CD4-positive, CD25-positive, alpha-beta regulatory T cell (primary cell): ENCODE data around the gene DPH5. TPM values are rescaled to one million over a fixed set of nuclear protein-coding genes. Genes with fewer than 3 reads are reported as not detected.
A peak's percentile ranks its signal among the peaks of the same experiment; 100 is the strongest.
"Not testable (repeated sequence)": the region's sequence is repeated elsewhere in the genome, so short reads cannot be mapped to it uniquely, and the experiment has no call there.

Experiments
- ATAC-seq, 2 donors: fragments of 150-1000 bp; cut with Tn5 transposase; one replicate each; pipeline ENCODE4 v1.10.0; 2021; ENCODE audit warnings: low read depth in 2 of 2, moderate number of reproducible peaks in 2 of 2, moderate library complexity in 1 of 2
- DNase-seq, 3 donors: peaks; one replicate each; pipeline versions ENCODE4 v3.0.0 to v3.0.0-alpha.2; 2012 to 2022; ENCODE audit warnings: mixed read lengths in 1 of 3
- H3K27ac ChIP-seq: one replicate; pipeline ENCODE4 v1.7.0; 2013; ENCODE audit warnings: mild to moderate bottlenecking, low read length; ENCODE audit not compliant: insufficient read depth, poor library complexity, severe bottlenecking
- H3K27me3 ChIP-seq: one replicate; pipeline ENCODE4 v1.7.0; 2013; ENCODE audit warnings: low read length; ENCODE audit not compliant: control insufficient read depth, insufficient read depth
- H3K36me3 ChIP-seq: one replicate; pipeline ENCODE4 v1.7.0; 2013; ENCODE audit warnings: mild to moderate bottlenecking, low read length, moderate library complexity; ENCODE audit not compliant: control insufficient read depth, insufficient read depth
- H3K4me1 ChIP-seq: 2 replicates; pipeline ENCODE4 v1.7.0; 2013; ENCODE audit warnings: mild to moderate bottlenecking, low read length; ENCODE audit not compliant: insufficient read depth, control insufficient read depth, poor library complexity, severe bottlenecking
- H3K4me3 ChIP-seq: one replicate; pipeline ENCODE4 v1.7.0; 2013; ENCODE audit warnings: low read depth, mild to moderate bottlenecking, low read length, moderate library complexity
- H3K9me3 ChIP-seq, 2 experiments: 1 replicate in 1 of 2; 2 replicates in 1 of 2; pipeline ENCODE4 v1.7.0; 2013; ENCODE audit warnings: low read length in 2 of 2, mild to moderate bottlenecking in 1 of 2, moderate library complexity in 1 of 2; ENCODE audit not compliant: control insufficient read depth in 2 of 2
- H3K27ac Mint-ChIP-seq, 3 donors: one replicate each; pipeline ENCODE4 v1.8.0; 2020 to 2022; ENCODE audit warnings: mild to moderate bottlenecking in 3 of 3, mixed read lengths in 3 of 3, moderate library complexity in 2 of 3
- H3K27me3 Mint-ChIP-seq: one replicate; pipeline ENCODE4 v1.8.0; 2022; ENCODE audit warnings: mild to moderate bottlenecking, mixed read lengths
- H3K36me3 Mint-ChIP-seq: one replicate; pipeline ENCODE4 v1.8.0; 2020; ENCODE audit warnings: mixed read lengths
- H3K4me1 Mint-ChIP-seq, 4 donors: one replicate each; pipeline ENCODE4 v1.8.0; 2020 to 2022; ENCODE audit warnings: mixed read lengths in 4 of 4, mild to moderate bottlenecking in 1 of 4
- H3K4me3 Mint-ChIP-seq, 4 donors: one replicate each; pipeline ENCODE4 v1.8.0; 2020 to 2022; ENCODE audit warnings: mild to moderate bottlenecking in 4 of 4, mixed read lengths in 4 of 4, moderate library complexity in 3 of 4
- H3K9me3 Mint-ChIP-seq, 7 donors: one replicate each; pipeline ENCODE4 v1.8.0; 2020 to 2022; ENCODE audit warnings: mixed read lengths in 7 of 7, mild to moderate bottlenecking in 3 of 7, moderate library complexity in 2 of 7
- polyA plus RNA-seq, 4 donors: library from polyadenylated mRNA; unstranded; fragments of 300-500 nt; fragmentation: Illumina TruSeq; gene quantifications; one replicate each; pipeline ENCODE4 v1.2.3, GENCODE V29; 2021
- total RNA-seq: library from RNA; stranded (reverse); gene quantifications from one replicate; pipeline ENCODE4 v1.2.3, GENCODE V29; 2022

Gene DPH5
- total and polyA plus RNA-seq, 5 donors from 2014 or later: 30.6 to 49.8 (median 44.2) TPM

DNA sequence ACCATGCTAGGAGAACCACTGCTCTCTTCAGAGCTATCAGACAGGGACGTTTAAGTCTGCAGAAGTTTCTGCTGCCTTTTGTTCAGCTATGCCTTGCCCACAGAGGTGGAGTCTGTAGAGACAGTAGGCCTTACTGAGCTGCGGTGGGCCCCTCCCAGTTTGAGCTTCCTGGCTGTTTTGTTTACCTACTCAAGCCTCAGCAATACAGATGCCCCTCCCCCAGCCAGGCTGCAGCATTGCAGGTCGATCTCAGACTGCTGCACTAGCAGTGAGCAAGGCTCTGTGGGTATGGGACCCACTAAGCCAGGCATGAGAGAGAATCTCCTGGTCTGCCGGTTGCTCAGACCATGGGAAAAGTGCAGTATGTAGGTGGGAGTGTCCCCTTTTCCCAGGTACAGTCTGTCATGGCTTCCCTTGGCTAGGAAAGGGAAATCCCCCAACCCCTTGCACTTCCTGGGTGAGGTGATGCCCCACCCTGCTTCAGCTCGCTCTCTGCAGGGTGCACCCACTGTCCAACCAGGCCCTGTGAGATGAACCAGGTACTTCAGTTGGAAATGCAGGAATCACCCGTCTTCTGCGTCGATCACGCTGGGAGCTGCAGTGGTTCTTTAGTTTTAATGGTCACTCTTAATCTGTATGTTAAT lies 75.9 kb downstream of the DPH5 start:
- ATAC-seq (peak; percentile 97 to 99), DNase-seq (peak; percentile 49 to 96 (median 86))
- H3K27me3 Mint-ChIP-seq, H3K27me3 ChIP-seq: not testable (repeated sequence)
- H3K4me1 Mint-ChIP-seq: peaks cover 36 to 89% (median 57%) of the 10 kb centered on the region in 4 donors
- H3K27ac ChIP-seq: peak overlapping the region; percentile 66
- peak overlapping the region; percentile 37 for H3K4me3 ChIP-seq
- H3K27ac Mint-ChIP-seq: peak overlapping the region; percentile 88 to 97 (median 95)
- peaks cover 27% of the 10 kb centered on the region for H3K4me1 ChIP-seq
- peaks cover 4 to 67% (median 33%) of the 10 kb centered on the region in 7 donors for H3K9me3 Mint-ChIP-seq
- peaks cover 17 to 32% of the 10 kb centered on the region in 2 experiments for H3K9me3 ChIP-seq
- H3K4me3 Mint-ChIP-seq: peak overlapping the region; percentile 64 to 85 (median 77)
- peaks cover 70% of the 10 kb centered on the region for H3K36me3 Mint-ChIP-seq
- H3K36me3 ChIP-seq: peaks cover 18% of the 10 kb centered on the region

- H3K36me3 Mint-ChIP-seq: peaks cover 69% of the 10 kb centered on the region
- Histone ChIP-seq H3K4me1 (peaks cover 28% of the 10 kb centered on the region), H3K27ac (peak overlapping the region; percentile 66), H3K9me3 (peaks cover 18 to 32% of the 10 kb centered on the region in 2 experiments), H3K36me3 (peaks cover 18% of the 10 kb centered on the region), H3K4me3 (peak overlapping the region; percentile 37)
- peaks cover 4 to 67% (median 33%) of the 10 kb centered on the region in 7 donors for H3K9me3 Mint-ChIP-seq
- H3K4me3 Mint-ChIP-seq: peak overlapping the region; percentile 64 to 85 (median 77)
- H3K4me1 Mint-ChIP-seq: peaks cover 30 to 83% (median 52%) of the 10 kb centered on the region in 4 donors
- H3K27ac Mint-ChIP-seq: peak overlapping the region; percentile 88 to 97 (median 95)
- not testable (repeated sequence) for H3K27me3 ChIP-seq, ATAC-seq, H3K27me3 Mint-ChIP-seq
- DNase-seq: peak in 1 of 3 donors; percentile 22
Measured at GRCh38 chr1:100948721-100949405, 76.7 kb downstream of the DPH5 start.

- H3K9me3 Mint-ChIP-seq: peaks cover 3 to 64% (median 30%) of the 10 kb centered on the region in 7 donors
- H3K4me1 Mint-ChIP-seq: peaks cover 24 to 82% (median 51%) of the 10 kb centered on the region in 4 donors
- H3K27me3 ChIP-seq, H3K4me3 Mint-ChIP-seq, H3K4me3 ChIP-seq, H3K27ac ChIP-seq, H3K27me3 Mint-ChIP-seq, ATAC-seq, DNase-seq: not testable (repeated sequence)
- H3K36me3 Mint-ChIP-seq: peaks cover 69% of the 10 kb centered on the region
- peak overlapping the region in 2 of 3 donors; percentile 20 to 45 for H3K27ac Mint-ChIP-seq
- peaks cover 38% of the 10 kb centered on the region for H3K4me1 ChIP-seq
- H3K9me3 ChIP-seq: peaks cover 16 to 30% of the 10 kb centered on the region in 2 experiments
- H3K36me3 ChIP-seq: peaks cover 16% of the 10 kb centered on the region
Measured at GRCh38 chr1:100947816-100948215, 77.8 kb downstream of the DPH5 start.

- Histone ChIP-seq H3K4me1 (peaks cover 43% of the 10 kb centered on the region), H3K9me3 (peaks cover 8 to 18% of the 10 kb centered on the region in 2 experiments)
- Mint-ChIP-seq H3K27ac (peak overlapping the region in 2 of 3 donors; percentile 36 to 52), H3K4me1 (peaks cover 30 to 86% (median 59%) of the 10 kb centered on the region in 4 donors), H3K36me3 (peaks cover 70% of the 10 kb centered on the region), H3K9me3 (peaks cover 3 to 50% (median 29%) of the 10 kb centered on the region in 7 donors)
- not testable (repeated sequence) for ATAC-seq, H3K27ac ChIP-seq, H3K27me3 ChIP-seq, DNase-seq, H3K27me3 Mint-ChIP-seq, H3K4me3 ChIP-seq, H3K4me3 Mint-ChIP-seq, H3K36me3 ChIP-seq
Measured at GRCh38 chr1:100946064-100946463, 79.5 kb downstream of the DPH5 start.

GRCh38 chr1:100943533-100943932 lies 82.1 kb downstream of the DPH5 start:
- DNase-seq (no peak), ATAC-seq (no peak)
- H3K36me3 ChIP-seq: peaks cover 12% of the 10 kb centered on the region
- Mint-ChIP-seq H3K27ac (peak overlapping the region; percentile 76 to 85 (median 83)), H3K4me1 (peaks cover 26 to 74% (median 48%) of the 10 kb centered on the region in 4 donors), H3K9me3 (peaks cover 0 to 36% (median 21%) of the 10 kb centered on the region in 7 donors), H3K4me3 (peak overlapping the region in 2 of 4 donors; percentile 16 to 22), H3K27me3 (no peaks in the 10 kb centered on the region), H3K36me3 (peaks cover 69% of the 10 kb centered on the region)
- H3K27me3 ChIP-seq: no peaks in the 10 kb centered on the region
- peaks cover 8 to 14% of the 10 kb centered on the region in 2 experiments for H3K9me3 ChIP-seq
- no peak overlapping the region for H3K4me3 ChIP-seq
- peaks cover 18% of the 10 kb centered on the region for H3K4me1 ChIP-seq
- H3K27ac ChIP-seq: peak overlapping the region; percentile 15

DNA sequence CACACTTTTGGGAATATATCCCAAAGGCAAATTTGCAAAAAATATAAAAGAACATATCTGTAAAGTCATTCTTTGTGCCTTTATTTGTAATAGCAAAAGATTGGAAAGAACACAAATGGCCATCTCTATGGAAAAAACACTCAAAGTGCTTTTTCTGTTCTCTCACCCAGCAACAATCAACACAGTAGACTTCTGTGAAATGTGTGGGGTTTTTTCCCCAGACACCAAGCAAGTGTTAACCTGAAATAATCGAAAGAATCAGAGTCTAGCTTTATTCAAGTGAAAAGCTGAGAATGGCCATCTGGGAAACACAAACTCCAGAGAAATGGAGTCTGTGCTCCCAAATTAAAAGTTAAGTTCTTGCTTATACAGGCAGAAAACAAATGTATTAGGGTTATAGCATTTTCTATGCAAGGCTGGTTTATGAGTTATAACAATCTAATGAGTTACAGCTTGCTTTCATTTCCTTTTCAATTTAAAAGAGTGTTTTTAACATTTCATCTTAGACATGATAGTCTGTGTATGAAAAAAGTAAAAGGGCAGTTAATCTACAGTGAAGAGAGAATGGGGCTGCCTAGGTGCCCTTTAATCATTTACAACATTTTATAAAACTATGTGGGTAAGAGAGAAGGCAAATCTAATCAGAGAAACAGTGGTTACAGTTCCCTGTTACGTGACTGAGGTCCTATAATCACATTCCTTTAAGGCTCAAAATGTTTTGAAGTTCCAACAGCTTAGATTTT lies 83.1 kb downstream of the DPH5 start:
- peaks cover 0 to 30% (median 17%) of the 10 kb centered on the region in 7 donors for H3K9me3 Mint-ChIP-seq
- H3K27ac ChIP-seq: no peak overlapping the region
- H3K36me3 ChIP-seq: peaks cover 21% of the 10 kb centered on the region
- peaks cover 16% of the 10 kb centered on the region for H3K4me1 ChIP-seq
- no peaks in the 10 kb centered on the region for H3K27me3 Mint-ChIP-seq
- peaks cover 6 to 8% of the 10 kb centered on the region in 2 experiments for H3K9me3 ChIP-seq
- H3K4me3 ChIP-seq: peak overlapping the region; percentile 51
- H3K4me1 Mint-ChIP-seq: peaks cover 28 to 70% (median 51%) of the 10 kb centered on the region in 4 donors
- ATAC-seq (no peak), DNase-seq (no peak)
- peak overlapping the region; percentile 32 to 59 (median 49) for H3K4me3 Mint-ChIP-seq
- peak overlapping the region; percentile 83 to 90 (median 85) for H3K27ac Mint-ChIP-seq
- H3K27me3 ChIP-seq: no peaks in the 10 kb centered on the region
- H3K36me3 Mint-ChIP-seq: peaks cover 65% of the 10 kb centered on the region

- Histone ChIP-seq H3K36me3 (peaks cover 23% of the 10 kb centered on the region), H3K4me3 (no peak overlapping the region), H3K9me3 (peaks cover under 1 to 2% of the 10 kb centered on the region in 2 experiments), H3K4me1 (peaks cover 16% of the 10 kb centered on the region), H3K27me3 (no peaks in the 10 kb centered on the region), H3K27ac (no peak overlapping the region)
- Mint-ChIP-seq H3K4me3 (peak overlapping the region in 3 of 4 donors; percentile 10 to 59 (median 57)), H3K4me1 (peaks cover 28 to 66% (median 51%) of the 10 kb centered on the region in 4 donors), H3K27ac (peak overlapping the region; percentile 83 to 90 (median 83)), H3K36me3 (peaks cover 59% of the 10 kb centered on the region), H3K27me3 (no peaks in the 10 kb centered on the region), H3K9me3 (peaks cover 0 to 22% (median 11%) of the 10 kb centered on the region in 7 donors)
- ATAC-seq: no peak
- DNase-seq: no peak
Measured at GRCh38 chr1:100941580-100942216, 83.9 kb downstream of the DPH5 start.
